ENCODE measurements around the gene PIGH. TPM values are rescaled to one million over a fixed set of nuclear protein-coding genes. Genes with fewer than 3 reads are reported as not detected.
"Not testable (repeated sequence)": the region's sequence is repeated elsewhere in the genome, so short reads cannot be mapped to it uniquely, and the experiment has no call there.

The PIGH gene
- total RNA-seq, 6 experiments from 2014 or later, result 12.7 to 16.0 (median 13.8) TPM

DNA sequence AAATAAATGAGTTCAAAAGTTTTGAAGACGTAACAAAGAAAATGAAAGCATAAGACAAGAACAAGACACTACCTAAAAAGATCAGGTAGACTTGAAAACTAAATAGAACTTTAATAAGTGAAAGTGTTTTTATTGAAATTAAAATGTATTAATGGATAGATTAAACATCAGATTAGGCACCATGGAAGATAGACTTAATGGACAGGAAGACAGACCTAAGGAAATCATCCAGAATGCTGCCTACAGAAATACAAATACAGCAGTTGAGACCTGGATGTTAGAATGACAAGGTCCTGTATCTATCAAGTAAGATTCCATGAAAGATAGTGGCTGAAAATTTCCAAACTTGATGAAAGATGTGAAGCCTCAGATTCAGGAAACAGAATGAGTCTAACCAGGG lies 55.5 kb downstream of the PIGH start:
- no peaks in the 10 kb centered on the region for H3K4me1 ChIP-seq
- TF ChIP-seq POLR2A (IDR thresholded peaks at IDR 0.05), result no peak
- TF ChIP-seq, protein P1, sequence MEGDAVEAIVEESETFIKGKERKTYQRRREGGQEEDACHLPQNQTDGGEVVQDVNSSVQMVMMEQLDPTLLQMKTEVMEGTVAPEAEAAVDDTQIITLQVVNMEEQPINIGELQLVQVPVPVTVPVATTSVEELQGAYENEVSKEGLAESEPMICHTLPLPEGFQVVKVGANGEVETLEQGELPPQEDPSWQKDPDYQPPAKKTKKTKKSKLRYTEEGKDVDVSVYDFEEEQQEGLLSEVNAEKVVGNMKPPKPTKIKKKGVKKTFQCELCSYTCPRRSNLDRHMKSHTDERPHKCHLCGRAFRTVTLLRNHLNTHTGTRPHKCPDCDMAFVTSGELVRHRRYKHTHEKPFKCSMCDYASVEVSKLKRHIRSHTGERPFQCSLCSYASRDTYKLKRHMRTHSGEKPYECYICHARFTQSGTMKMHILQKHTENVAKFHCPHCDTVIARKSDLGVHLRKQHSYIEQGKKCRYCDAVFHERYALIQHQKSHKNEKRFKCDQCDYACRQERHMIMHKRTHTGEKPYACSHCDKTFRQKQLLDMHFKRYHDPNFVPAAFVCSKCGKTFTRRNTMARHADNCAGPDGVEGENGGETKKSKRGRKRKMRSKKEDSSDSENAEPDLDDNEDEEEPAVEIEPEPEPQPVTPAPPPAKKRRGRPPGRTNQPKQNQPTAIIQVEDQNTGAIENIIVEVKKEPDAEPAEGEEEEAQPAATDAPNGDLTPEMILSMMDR (IDR thresholded peaks at IDR 0.05), result no peak
- H3K36me3 ChIP-seq, result no peaks in the 10 kb centered on the region
- no peak for DNase-seq
- no peaks in the 10 kb centered on the region for H3K27me3 ChIP-seq
- no peak for ATAC-seq
- no peaks in the 10 kb centered on the region for H3K9me3 ChIP-seq
- no peak overlapping the region for H3K27ac ChIP-seq
- no peak overlapping the region for H3K4me3 ChIP-seq
- intact Hi-C loops (cut with DNase I), result no loop called here
- WGBS (ENCODE audit: insufficient coverage, low coverage, low lambda C conversion rate, missing lambda C conversion rate), result 86% methylated on average over 1 of the region's 1 CpG

DNA sequence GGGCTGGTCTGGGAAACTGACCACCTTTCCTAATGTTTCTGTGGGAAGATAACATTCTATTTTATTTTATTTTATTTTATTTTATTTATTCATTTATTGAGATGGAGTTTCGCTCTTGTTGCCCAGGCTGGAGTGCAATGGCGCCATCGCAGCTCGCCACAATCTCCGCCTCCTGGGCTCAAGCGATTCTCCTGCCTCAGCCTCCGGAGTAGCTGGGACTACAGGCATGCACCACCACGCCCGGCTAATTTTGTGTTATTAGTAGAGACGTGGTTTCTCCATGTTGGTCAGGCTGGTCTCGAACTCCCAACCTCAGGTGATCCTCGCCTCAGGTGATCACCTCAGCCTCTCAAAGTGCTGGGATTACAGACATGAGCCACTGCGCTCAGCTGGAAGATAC lies 57.4 kb downstream of the PIGH start:
- intact Hi-C loops (cut with DNase I); ATAC-seq; DNase-seq; H3K9me3 ChIP-seq; H3K4me3 ChIP-seq; H3K27me3 ChIP-seq; H3K36me3 ChIP-seq; H3K4me1 ChIP-seq; H3K27ac ChIP-seq: not testable (repeated sequence)
- WGBS (ENCODE audit: insufficient coverage, low coverage, low lambda C conversion rate, missing lambda C conversion rate), result 98% methylated on average over 10 of the region's 13 CpGs

DNA sequence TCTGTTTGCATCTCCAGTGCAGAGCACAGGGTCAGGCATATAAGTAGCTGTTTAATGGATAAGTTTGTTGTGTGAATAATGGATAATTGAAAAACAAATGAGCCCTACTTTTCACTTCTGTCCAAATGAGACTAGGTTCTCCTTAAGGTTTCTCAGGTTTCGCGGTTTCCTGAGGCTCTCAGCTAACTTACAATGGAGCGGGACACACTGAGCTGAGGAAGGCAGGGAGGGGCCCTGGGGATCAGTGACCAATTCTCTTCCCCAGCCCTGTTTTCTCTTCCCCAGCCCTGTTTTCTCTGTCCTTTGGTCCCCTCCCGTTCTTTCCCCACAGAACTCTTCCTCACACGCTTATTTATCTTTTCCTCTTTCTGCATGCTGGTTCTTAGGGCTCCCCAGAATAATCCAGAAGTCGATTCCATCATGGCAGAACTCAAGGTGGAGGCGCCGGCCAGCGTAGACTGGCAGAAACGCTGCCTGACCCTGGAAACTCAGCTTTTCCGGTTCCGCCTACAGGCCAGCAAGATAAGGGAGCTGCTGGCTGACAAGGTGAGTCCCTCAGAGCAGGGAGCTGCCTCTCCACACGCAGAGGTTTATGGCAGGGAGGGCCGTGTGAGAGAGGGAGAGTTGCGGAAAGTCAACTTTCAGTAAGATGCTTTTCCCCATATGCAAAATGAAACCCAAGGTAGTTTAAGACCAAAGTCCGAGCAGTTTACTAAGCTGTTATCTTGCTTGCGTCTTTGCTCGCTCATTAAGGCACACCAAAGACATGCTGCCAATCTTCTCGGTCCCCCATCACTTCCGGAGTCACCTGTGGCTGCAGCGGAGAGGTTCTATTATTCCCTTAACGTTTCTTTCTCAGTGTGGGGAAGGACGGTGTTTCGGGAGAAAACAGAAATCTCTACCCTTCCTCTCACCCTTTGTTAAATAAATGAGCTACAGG lies 58.4 kb downstream of the PIGH start:
- H3K36me3 ChIP-seq, result no peaks in the 10 kb centered on the region
- no peak for TF ChIP-seq POLR2A (IDR thresholded peaks at IDR 0.05)
- TF ChIP-seq, protein P1 (IDR thresholded peaks at IDR 0.05), result no peak
- intact Hi-C loops (cut with DNase I), result no loop called here
- 48% methylated on average over 22 of the region's 24 CpGs for WGBS (ENCODE audit: insufficient coverage, low coverage, low lambda C conversion rate, missing lambda C conversion rate)
- H3K27ac ChIP-seq, result no peak overlapping the region
- no peak for ATAC-seq
- DNase-seq, result no peak
- no peak overlapping the region for H3K4me3 ChIP-seq
- H3K4me1 ChIP-seq, result no peaks in the 10 kb centered on the region
- no peaks in the 10 kb centered on the region for H3K27me3 ChIP-seq
- no peaks in the 10 kb centered on the region for H3K9me3 ChIP-seq

Small RNA genes within 50 kb of the gene (small RNA-seq; reads per million reads assigned to genes)
- gene AL132640.3, result 0 reads per million in 2 experiments
- 0 reads per million in 2 experiments for gene RF00019

Other genes starting within 250 kb of the PIGH start
- gene ATP6V1D, start 240.5 kb downstream of the PIGH start, total RNA-seq, result 10 to 100 TPM; 20.4 to 37.4 (median 27.9) TPM
- 10 to 100 TPM; 32.8 to 57.8 (median 50.4) TPM for gene EIF2S1, start 239.9 kb downstream of the PIGH start, total RNA-seq
- 10 to 100 TPM in 4 of 6 experiments, 1 to 10 TPM in 2; 8.3 to 16.2 (median 12.1) TPM for gene PLEK2, start 188.1 kb downstream of the PIGH start, total RNA-seq
- 1 to 10 TPM in 3 of 6 experiments, under 1 TPM in 3; 0.06 to 1.8 (median 1.2) TPM for gene TMEM229B, start 111.5 kb downstream of the PIGH start, total RNA-seq
- gene PLEKHH1, start 67.0 kb downstream of the PIGH start, total RNA-seq, result 1 to 10 TPM; 1.9 to 4.1 (median 3.0) TPM
- 1 to 10 TPM in 3 of 6 experiments, under 1 TPM in 2, not detected in 1; 0.92 to 3.3 (median 1.7) TPM for gene ARG2, start 19.7 kb upstream of the PIGH start, total RNA-seq
- gene VTI1B, start 74.4 kb upstream of the PIGH start, total RNA-seq, result 10 to 100 TPM; 44.2 to 70.1 (median 54.6) TPM
- 100 to 1,000 TPM in 2 of 6 experiments, 10 to 100 TPM in 4; 35.5 to 106 (median 83.4) TPM for gene RDH11, start 95.5 kb upstream of the PIGH start, total RNA-seq
- 1 to 10 TPM in 5 of 6 experiments, under 1 TPM in 1; 0.22 to 2.4 (median 1.2) TPM for gene RDH12, start 101.6 kb upstream of the PIGH start, total RNA-seq
- 10 to 100 TPM in 5 of 6 experiments, 1 to 10 TPM in 1; 8.3 to 14.8 (median 11.3) TPM for gene ZFYVE26, start 216.3 kb upstream of the PIGH start, total RNA-seq
- 1 to 10 TPM; 2.7 to 5.8 (median 4.3) TPM for gene RAD51B, start 219.5 kb upstream of the PIGH start, total RNA-seq

All from right lobe of liver (tissue), 6 donors.